GM21786 (cell line): Measurements from ENCODE around the gene TRIM61.
A peak's percentile ranks its signal among the peaks of the same experiment; 100 is the strongest.
"Not testable (repeated sequence)": the region's sequence is repeated elsewhere in the genome, so short reads cannot be mapped to it uniquely, and the experiment has no call there.

Experiments used
- ATAC-seq: cut with Tn5 transposase; IDR thresholded peaks from one replicate; pipeline ENCODE4 v1.9.1; 2021; ENCODE audit not compliant: unreplicated experiment

Gene TRIM61

DNA sequence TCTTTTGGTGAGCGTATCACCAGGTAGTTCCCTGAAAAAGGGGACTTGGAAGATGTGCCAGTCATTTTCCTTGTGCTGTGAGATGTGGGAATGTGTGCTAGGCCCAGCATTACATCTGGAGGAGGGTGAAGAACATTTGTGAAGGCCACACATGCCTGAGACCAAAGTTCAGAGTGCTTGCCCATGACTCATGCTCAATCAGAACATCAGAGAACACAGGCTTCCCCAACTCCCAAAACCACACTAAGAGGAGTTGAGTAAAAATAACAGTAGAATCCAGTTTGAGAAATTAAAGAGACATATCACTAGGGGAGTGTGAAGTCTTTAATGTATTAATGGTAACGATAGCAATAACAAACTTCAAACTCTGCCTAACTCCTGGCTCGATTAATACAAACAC is 18.0 kb downstream of the TRIM61 start:
- not testable (repeated sequence) for ATAC-seq

DNA sequence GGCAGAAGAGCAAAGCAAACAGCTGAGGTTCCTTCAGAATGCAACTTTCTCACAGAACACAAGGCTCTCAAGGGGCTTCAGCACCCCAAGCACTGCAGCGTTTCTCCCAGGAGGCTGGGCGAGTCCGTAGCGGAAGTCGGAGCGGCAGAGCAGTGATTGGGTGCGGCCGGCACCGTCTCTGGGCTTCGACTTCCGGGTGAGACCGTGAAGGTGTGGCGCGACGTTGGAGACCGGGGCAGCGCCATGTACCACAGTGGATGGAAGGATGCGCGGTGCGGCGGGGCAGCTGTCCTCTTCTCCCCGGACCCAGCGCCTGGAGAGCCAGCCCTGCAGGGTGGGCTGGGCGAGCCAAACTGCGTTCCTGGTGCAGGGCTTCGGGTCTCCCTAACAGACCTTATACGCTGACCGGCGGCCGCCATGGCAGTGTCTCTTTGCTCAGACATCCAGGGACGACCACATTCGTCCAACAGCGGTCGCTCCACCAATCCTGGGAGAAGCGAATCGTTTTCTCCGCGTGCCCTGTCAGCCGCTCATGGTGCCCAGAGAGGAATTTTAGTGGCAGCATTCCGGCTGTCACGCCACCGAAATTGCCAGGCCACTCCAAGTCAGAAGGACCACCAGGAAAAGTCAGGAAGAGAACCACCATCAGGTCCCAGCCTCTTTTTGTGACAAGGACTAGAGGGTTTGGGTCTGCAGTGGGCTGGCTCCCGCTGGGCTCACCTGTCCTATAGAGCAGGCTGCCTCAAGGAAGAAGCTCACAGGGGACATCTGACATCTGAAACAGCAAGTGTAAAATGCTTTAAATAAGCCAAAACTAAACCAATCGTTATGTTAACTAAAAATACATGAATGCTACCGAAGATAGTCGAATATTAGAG is 20.5 kb downstream of the TRIM61 start:
- ATAC-seq, result peak; percentile 100

DNA sequence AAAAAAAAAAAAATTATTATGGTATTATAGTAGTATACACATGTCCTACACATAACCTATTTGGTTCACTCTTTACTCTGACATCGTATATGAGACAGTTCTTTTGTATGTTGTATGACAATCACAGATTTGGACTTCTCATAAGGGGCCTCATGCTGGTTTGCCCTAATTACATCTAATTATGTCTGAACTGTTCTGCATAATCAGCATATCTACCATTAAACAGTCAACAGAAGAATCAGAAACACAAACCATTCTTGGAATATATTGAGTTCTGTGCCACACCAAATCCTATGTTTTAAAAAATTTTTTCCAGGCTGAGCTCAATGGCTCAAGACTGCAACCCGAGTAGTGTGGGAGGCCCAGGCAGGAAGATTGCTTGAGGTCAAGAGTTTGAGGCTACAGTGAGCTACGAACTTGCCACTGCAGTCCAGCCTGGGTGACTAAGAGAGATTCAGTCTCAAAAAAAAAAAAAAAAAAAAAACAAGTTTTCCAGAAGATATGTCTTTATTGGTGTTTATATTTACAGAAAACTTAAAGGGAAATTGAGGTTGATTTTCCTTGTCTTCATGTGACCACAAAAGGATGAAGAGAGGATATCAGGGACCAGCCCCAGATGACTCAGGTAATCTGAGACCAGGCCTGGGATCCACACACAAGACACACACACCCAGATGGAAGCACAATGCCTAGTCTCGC is 22.2 kb downstream of the TRIM61 start:
- ATAC-seq, result no peak

DNA sequence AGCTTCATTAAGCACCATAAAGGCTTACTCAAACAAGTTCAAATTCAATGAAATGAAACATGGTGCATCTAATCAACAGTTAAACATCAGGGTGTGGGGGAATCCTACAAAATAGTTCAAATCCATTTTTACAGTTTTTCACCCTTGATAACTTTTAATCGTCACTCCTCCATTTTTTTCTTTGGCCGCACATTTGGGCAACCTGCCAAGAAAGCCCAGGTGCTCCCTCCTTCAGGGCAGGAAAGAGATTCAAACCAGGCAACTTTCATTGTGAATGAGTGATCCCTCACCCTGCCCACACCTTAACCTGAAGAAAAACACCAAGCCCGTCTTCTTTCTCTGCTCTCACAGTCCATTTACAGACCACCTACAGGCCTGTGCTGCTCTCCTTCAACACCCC is 24.9 kb downstream of the TRIM61 start:
- ATAC-seq, result no peak

DNA sequence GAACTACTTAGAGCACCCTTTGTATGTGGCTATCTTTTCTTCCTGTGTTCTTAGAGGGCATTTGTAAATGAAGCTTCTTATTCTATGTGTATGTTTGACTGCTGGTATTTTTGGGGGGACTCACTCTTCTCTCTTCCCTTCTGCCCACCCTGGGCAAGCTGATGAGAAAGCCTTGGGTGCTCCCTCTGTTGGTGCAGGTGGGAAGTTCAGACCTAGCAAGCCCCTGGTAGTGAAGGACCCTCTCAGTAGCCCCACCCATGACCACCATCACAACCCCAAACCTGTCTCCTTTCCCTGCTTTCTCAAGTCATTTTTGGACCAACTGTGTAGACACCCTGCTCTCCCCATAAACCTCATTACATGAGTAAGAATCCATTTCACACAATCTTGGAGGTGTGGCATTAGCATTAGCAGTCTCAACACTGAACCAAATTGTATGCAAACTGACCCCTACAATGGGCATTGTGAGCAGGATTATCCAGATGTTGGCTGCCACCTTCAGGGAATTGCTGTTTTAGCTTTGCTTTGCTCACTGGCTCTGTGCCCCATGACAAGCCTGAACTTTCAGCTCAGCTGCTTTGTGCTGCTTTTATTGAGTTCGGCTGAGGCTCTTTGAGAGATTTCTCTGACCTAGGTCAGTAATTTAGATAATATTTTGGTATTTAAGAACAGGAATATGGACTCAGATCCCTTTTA is 27.9 kb downstream of the TRIM61 start:
- ATAC-seq, result peak; percentile 46

DNA sequence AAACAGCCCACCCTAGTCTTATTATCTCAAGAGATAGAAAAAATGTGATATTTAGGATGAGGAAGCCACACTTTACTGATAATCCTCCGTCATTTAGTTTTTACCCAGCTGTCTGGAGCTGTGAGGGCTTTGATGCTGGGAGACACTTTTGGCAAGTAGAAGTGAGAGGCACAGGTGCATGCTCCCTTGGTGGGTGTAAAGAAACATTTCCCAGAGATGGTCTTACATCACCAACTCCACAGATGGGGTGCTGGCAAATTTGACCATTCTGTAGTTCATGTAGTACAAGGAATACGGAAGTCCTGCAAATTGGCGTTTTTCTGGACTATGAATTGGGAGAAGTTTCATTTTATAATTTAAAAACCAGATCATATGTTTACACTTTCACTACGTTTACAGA is 28.5 kb downstream of the TRIM61 start:
- no peak for ATAC-seq

DNA sequence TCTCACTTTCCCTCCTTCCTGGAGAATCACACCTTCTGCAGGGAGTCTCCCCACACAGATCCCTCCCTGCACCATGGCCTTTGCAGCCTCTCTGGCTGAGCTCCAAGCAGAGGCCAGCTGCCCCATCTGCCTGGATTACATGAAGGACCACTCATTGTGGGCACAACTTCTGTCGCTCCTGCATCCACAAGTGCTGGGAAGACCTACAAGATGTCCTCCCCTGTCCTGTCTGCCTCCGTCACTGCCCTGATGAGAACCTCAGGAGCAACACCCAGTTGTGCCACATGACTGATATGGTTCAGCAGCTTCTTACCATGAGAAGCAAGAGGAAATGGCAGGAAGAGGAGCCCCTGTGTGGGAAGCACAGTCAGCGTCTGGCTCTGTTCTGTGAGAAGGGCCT is 29.5 kb downstream of the TRIM61 start:
- not testable (repeated sequence) for ATAC-seq

DNA sequence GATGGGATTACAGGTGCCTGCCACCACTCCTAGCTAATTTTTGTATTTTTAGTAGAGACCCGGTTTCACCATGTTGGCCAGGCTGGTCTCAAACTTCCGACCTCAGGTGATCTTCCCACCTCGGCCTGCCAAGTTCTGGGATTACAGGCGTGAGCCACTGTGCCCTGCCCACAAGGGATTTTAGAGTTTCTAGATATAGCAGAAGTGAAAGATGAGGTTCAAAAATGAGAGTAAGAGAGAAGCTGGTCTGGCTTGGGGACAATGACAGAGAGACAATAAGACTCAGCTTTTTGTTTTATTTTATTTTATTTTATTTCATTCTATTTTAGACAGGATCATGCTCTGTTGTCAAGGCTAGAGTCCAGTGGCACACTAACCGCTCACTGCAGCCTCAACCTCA is 30.6 kb downstream of the TRIM61 start:
- no peak for ATAC-seq

DNA sequence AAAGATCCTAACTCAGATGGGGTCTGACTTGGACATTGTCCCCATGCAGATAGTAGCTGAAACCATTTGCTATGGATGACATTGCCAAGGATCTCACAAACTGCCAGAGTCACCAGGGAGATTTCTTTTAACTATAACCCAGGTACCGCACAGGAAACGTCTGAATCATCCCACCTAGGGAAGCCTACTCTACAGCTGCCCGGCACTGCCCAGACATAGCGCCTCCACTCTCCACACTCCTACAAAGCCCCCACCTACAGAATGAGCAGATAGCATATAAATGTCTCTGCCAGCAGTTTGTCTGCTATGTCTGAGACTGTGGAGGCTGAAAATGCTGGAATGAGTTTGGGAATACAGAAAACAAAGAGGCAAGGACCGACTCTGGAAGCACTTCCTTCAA is 32.3 kb downstream of the TRIM61 start:
- no peak for ATAC-seq

DNA sequence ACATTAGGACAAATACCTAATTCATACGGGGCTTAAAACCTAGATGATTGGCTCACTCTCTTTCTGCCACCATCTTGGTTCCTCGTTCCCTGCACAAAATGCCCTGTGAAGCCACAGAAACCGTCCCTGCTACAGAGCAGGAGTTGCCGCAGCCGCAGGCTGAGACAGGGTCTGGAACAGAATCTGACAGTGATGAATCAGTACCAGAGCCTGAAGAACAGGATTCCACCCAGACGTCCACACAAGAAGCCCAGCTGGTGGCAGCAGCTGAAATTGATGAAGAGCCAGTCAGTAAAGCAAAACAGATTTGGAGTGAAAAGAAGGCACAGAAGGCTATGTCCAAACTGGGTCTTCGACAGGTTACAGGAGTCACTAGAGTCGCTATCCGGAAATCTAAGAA is 34.3 kb downstream of the TRIM61 start:
- ATAC-seq, result no peak

DNA sequence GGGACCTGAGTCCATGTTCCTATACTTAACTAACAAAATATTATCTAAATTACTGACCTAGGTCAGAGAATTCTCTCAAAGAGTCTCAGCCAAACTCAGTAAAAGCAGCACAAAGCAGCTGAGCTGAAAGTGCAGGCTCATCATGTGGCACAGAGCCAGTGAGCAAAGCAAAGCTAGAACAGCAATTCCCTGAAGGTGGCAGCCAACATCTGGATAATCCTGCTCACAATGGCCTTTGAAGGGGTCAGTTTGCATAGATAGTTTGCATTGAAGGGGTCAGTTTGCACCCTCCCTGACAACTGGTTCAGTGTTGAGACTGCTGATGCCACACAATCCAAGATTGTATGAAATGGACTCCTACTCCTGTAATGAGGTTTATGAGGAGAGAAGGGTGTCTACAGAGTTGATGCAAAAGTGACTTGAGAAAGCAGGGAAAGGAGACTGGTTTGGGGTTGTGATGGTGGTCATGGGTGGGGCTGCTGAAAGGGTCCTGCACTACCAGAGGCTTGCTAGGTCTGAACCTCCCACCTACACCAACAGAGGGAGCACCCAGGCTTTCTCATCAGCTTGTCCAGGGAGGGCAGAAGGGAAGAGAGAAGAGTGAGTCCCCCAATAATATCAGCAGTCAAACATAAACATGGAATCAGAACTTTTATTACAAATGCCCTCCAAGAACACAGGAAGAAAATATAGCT is 39.7 kb downstream of the TRIM61 start:
- peak; percentile 45 for ATAC-seq

DNA sequence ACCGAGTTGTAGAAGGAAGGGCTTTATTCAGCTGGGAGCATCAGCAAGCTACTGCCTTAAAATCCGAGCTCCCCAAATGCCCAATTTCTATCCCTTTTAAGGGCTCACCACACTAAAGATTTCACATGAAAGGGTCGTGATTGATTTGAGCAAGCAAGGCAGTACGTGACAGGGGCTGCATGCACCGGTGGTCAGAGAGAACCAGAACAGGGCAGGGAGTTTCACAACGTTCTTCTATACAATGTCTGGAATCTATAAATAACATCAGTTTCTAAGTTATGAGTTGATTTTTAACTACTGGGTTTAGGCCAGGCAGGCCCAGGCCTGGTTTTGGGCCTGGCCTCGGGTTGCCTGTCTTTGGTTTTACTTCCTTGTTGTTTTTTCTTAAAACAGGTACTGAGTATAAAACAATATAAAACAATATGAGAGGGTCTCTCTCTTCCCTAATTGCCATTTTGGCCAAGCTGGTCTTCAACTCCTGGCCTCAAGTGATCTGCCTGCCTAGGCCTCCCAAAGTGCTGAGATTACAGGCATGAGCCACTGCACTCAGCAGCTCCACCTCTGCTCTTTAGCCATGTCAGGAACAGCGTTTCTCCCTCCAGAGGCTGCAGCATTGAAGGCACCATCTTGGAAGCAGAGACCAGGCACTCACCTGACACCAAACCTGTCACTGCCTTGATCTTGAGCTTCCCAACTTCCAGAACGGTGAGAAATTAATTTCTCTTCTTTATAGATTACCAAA is 41.4 kb downstream of the TRIM61 start:
- ATAC-seq, result peak; percentile 57

DNA sequence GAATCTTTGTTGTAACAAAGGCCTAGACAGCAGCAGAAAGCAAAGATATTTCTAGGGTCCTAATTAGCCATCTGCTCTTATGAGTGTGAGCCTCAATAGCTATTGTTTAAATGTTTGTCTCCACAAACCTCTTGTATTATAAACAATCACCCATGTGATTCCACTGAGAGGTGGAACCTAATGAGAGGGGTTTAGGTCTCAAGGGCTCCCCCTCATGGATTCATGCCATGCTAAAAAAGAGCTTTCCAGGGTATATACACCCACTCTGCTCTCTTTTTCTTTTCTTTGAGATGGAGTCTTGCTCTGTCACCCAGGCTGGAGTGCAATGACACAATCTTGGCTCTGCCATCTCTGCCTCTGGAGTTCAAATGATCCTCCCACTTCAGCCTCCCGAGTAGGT is 42.1 kb downstream of the TRIM61 start:
- ATAC-seq, result peak; percentile 63

DNA sequence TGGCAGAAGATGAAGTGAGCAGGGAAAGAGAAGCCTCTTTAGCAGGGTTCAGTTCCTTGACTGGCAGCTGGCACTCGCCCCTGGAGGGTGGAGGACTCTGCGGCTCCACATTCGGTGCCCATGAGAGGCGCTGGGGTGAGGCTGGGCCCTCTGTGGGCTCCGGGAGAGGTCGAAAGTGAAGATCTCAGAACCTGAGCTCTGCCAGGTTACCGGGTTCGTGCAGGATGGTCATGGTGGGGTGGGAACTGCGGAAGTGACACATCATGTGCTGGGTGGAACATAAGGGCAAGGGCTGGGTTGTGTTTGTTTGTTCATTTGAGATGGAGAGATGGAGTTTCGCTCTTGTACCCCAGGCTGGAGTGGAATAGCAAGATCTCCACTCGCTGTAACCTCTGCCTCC is 44.2 kb downstream of the TRIM61 start:
- no peak for ATAC-seq

DNA sequence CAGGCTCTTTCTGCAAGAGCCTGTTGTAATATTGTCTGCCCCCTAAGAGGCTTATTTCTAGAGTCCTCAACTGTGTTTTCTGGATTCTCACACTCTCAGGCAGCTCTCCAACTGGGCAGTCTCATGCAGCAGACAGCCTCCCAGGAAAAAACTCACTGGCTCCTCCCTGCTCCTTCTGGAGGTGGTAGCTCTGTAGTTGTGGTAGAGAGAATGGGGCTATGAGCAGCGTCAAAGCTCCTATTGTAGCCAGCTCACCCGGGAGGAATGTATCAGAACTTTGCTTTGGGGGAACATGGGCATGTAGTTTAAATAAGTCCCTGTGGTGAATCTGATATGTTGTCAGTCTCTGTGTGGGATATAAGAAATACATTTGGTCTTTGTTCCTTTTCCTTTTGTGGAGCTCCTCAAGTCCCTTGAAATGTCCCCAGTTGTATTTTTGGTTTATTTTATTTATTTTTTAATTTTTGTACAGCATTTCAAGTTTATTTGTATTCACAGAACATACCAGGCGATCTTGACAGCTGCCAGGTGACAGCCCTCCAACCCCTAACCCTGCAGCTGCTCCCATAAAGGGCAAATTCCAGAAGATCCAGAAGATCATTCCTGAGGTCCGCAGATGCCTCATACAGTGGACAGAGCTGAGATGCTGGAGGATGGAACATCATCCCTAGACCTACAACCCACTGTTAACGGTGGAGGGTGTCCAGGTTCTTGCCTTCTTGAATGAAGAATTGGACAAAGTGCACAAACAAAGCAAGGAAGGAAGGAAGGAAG is 45.7 kb downstream of the TRIM61 start:
- no peak for ATAC-seq

DNA sequence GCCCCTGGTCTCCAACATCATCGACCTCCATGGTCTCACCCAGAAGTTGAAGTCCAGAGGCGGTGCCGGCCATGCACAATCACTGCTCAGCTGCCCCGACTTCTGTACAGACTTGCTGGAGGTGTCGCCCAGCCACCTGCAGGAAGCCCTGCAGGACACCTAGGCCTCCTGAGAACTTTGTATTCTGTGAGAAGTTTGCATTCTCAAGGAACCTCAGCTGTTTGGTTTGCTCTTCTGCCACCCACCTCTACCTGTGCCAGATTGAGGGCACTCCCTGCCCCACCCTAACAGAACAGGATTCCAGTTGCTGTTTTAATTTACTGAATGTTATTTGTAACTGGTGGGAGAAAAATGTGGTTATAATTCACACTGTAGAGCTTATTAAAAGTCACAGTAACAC is 46.8 kb downstream of the TRIM61 start:
- no peak for ATAC-seq

DNA sequence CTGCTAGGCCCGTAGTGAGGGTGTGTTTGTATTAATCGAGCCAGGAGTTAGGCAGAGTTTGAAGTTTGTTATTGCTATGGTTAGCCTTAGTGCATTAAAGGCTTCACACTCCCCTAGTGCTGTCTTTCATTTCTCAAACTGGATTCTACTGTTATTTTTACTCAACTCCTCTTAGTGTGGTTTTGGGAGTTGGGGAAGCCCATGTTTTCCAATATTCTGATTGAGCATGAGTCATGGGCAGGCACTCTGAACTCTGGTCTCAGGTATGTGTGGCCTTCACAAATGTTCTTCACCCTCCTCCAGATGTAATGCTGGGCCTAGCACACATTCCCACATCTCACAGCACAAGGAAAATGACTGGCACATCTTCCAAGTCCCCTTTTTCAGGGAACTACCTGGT is 50.4 kb downstream of the TRIM61 start:
- ATAC-seq, result not testable (repeated sequence)

DNA sequence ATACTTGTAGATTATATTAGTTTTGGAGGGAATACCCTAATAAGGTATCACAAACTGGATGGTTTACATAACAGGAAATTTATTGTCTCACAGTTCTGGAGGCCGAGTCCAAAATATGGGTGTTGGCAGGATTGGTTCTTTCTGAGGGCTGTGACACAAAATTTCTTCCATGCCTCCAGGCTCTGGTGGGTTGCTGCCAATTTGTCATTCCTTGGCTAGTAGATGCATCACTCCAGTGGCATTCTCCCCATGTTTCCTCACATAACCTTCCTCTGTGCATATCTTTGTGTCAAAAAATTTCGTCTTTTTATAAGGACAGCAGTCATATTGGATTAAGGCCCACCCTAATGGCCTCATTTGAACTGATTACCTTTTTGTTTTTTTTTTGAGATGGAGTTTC is 51.2 kb downstream of the TRIM61 start:
- ATAC-seq, result no peak

DNA sequence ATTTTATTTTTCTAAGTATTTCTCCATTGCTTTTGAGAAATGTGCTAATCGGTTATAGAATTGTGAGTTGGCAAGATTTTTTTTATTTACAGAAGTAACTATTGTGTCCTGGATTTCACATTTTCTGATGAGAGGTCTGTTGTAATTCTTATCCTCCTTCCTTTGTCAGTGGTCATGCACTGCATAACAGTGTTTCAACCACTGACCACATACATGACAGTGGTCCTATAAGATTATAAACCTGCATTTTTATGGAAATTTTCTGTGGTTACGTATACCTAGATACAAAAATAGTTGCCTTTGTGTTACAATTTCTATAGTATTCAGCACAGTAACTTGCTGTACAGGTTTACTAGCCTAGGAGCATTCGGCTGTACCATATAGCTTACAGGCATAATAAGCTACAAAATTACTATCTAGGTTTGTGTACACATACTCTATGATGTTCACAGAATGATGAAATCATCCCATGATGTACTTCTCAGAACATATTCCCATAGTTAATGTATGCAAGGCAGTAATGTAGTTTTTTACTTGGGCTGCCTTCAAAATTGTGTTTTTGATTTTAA is 52.7 kb downstream of the TRIM61 start:
- ATAC-seq, result peak; percentile 39
